Esophagus muscularis mucosa (tissue), 4 donors: ENCODE results near the gene EEF1E1. TPM values are rescaled to one million over a fixed set of nuclear protein-coding genes. Genes with fewer than 3 reads are reported as not detected.

Source experiments
- DNase-seq: peaks from one replicate; pipeline ENCODE4 v3.0.0-alpha.2; 2017; ENCODE audit errors: extremely low spot score
- H3K27ac ChIP-seq, 4 donors: fragments of 200-600 bp; sonication (generic); replicated peaks in 1 of 4; 1 replicate in 3 of 4; 2 replicates in 1 of 4; pipeline ENCODE4 v1.5.1; 2016 to 2019; ENCODE audit warnings: mild to moderate bottlenecking in 1 of 4
- H3K27me3 ChIP-seq, 4 donors: fragments of 200-600 bp; sonication (generic); one replicate each; pipeline versions ENCODE4 v1.5.1 to v1.6.0; 2016 to 2019
- H3K36me3 ChIP-seq, 4 donors: fragments of 200-600 bp; sonication (generic); one replicate each; pipeline ENCODE4 v1.5.1; 2016 to 2019
- H3K4me1 ChIP-seq, 4 donors: fragments of 200-600 bp; sonication (generic); one replicate each; pipeline ENCODE4 v1.5.1; 2016 to 2019
- H3K4me3 ChIP-seq, 4 donors: fragments of 200-600 bp; sonication (generic); 1 replicate in 2 of 4; 2 replicates in 2 of 4; pipeline ENCODE4 v1.5.1; 2016 to 2019; ENCODE audit warnings: mild to moderate bottlenecking in 4 of 4, moderate library complexity in 1 of 4
- H3K9me3 ChIP-seq, 4 donors: fragments of 200-600 bp; sonication (generic); 1 replicate in 3 of 4; 2 replicates in 1 of 4; pipeline ENCODE4 v1.5.1; 2016 to 2019
- CTCF ChIP-seq, 3 experiments: fragments of 200-600 bp in 2 of 3; fragments of 450-650 bp in 1 of 3; sonication (generic) in 2 of 3; IDR thresholded peaks; one replicate each; pipeline ENCODE4 v1.5.1; 2017 to 2019; ENCODE audit warnings: antibody characterized with exemption in 3 of 3, mild to moderate bottlenecking in 2 of 3, moderate library complexity in 1 of 3
- EP300 ChIP-seq: sonication (generic); formaldehyde crosslinking; IDR thresholded peaks from one replicate; pipeline ENCODE4 v1.6.1; 2017; ENCODE audit warnings: antibody characterized with exemption
- POLR2A ChIP-seq: fragments of 450-650 bp; IDR thresholded peaks from one replicate; pipeline ENCODE4 v1.6.1; 2017; ENCODE audit warnings: antibody characterized with exemption, moderate library complexity, mild to moderate bottlenecking, low read depth
- POLR2AphosphoS5 ChIP-seq, 2 donors: sonication (generic); formaldehyde crosslinking; IDR thresholded peaks; one replicate each; pipeline ENCODE4 v1.6.1; 2017; ENCODE audit warnings: antibody characterized with exemption in 2 of 2
- WGBS: methylation state at CpG from one replicate; pipeline ENCODE4 v1.1.5; 2018; 5-methylcytosine and 5-hydroxymethylcytosine counted together
- intact Hi-C: fragments of 100-400 bp; cut with DNase I; formaldehyde crosslinking; loops from one replicate; pipeline ENCODE4 v1.15.1; 2023
- total RNA-seq, 4 donors: library from RNA; depleted of rRNA; stranded (reverse); fragments of >200 nt; gene quantifications; one replicate each; pipeline versions ENCODE4 v1.1.0 to v1.2.1, GENCODE V29; 2016

The EEF1E1 gene
- total RNA-seq, 4 donors from 2014 or later, result 25.2 to 45.2 (median 37.1) TPM

- Histone ChIP-seq H3K9me3 (no peaks in the 10 kb centered on the region), H3K4me3 (no peak overlapping the region), H3K36me3 (no peaks in the 10 kb centered on the region), H3K27ac (no peak overlapping the region), H3K27me3 (no peaks in the 10 kb centered on the region), H3K4me1 (peaks cover 2 to 4% (median 4%) of the 10 kb centered on the region in 4 donors)
- 82% methylated on average over 3 of the region's 3 CpGs for WGBS
- intact Hi-C loops, result no loop called here
- DNase-seq, result no peak
- TF ChIP-seq EP300 (no peak), CTCF (IDR thresholded peaks at IDR 0.05) (no peak), POLR2A (no peak), POLR2AphosphoS5 (IDR thresholded peaks at IDR 0.05) (no peak)
These were observed 32.6 kb downstream of the EEF1E1 start for GRCh38 chr6:8069631-8070284.

- intact Hi-C loops, result no loop called here
- Histone ChIP-seq H3K27ac (no peak overlapping the region), H3K4me3 (no peak overlapping the region), H3K27me3 (no peaks in the 10 kb centered on the region), H3K4me1 (peaks cover 3 to 8% (median 7%) of the 10 kb centered on the region in 4 donors), H3K36me3 (no peaks in the 10 kb centered on the region), H3K9me3 (no peaks in the 10 kb centered on the region)
- no peak for TF ChIP-seq CTCF (IDR thresholded peaks at IDR 0.05)
- no peak for TF ChIP-seq EP300
- TF ChIP-seq POLR2A, result no peak
- no peak for TF ChIP-seq POLR2AphosphoS5 (IDR thresholded peaks at IDR 0.05)
- WGBS, result 88% methylated on average over 4 of the region's 4 CpGs
- DNase-seq, result no peak
These were observed 33.2 kb downstream of the EEF1E1 start for GRCh38 chr6:8069151-8069550.

GRCh38 chr6:8066108-8066507 is 36.2 kb downstream of the EEF1E1 start:
- peaks cover 3 to 20% (median 18%) of the 10 kb centered on the region in 4 donors for H3K4me1 ChIP-seq
- no peaks in the 10 kb centered on the region for H3K27me3 ChIP-seq
- WGBS, result 85% methylated on average over 4 of the region's 4 CpGs
- intact Hi-C loops, result no loop called here
- no peaks in the 10 kb centered on the region for H3K9me3 ChIP-seq
- TF ChIP-seq POLR2A (no peak), CTCF (IDR thresholded peaks at IDR 0.05) (no peak), POLR2AphosphoS5 (IDR thresholded peaks at IDR 0.05) (no peak), EP300 (no peak)
- no peak for DNase-seq
- no peak overlapping the region for H3K27ac ChIP-seq
- no peak overlapping the region for H3K4me3 ChIP-seq
- H3K36me3 ChIP-seq, result peaks cover 0 to 10% (median 6%) of the 10 kb centered on the region in 4 donors

- Histone ChIP-seq H3K4me1 (peaks cover 3 to 20% (median 18%) of the 10 kb centered on the region in 4 donors), H3K27ac (no peak overlapping the region), H3K36me3 (peaks cover 5 to 15% (median 9%) of the 10 kb centered on the region in 4 donors), H3K9me3 (no peaks in the 10 kb centered on the region), H3K4me3 (no peak overlapping the region), H3K27me3 (no peaks in the 10 kb centered on the region)
- no peak for DNase-seq
- intact Hi-C loops, result no loop called here
- 93% methylated on average over 4 of the region's 4 CpGs for WGBS
- TF ChIP-seq CTCF (IDR thresholded peaks at IDR 0.05) (no peak), EP300 (no peak), POLR2AphosphoS5 (IDR thresholded peaks at IDR 0.05) (no peak), POLR2A (no peak)
These were observed 36.8 kb downstream of the EEF1E1 start for GRCh38 chr6:8065519-8065911.
